GM12801 (cell line): ENCODE measurements around the gene KIRREL3.

Experiments
- CTCF ChIP-seq: IDR thresholded peaks from one replicate; pipeline ENCODE4 v1.5.1; 2011; ENCODE audit warnings: control low read depth; ENCODE audit not compliant: insufficient read length; ENCODE audit errors: extremely low read depth

The KIRREL3 gene

GRCh38 chr11:126460417-126461095 lies 540.0 kb downstream of the KIRREL3 start:
- TF ChIP-seq CTCF = no peak

GRCh38 chr11:126459691-126460281 lies 540.8 kb downstream of the KIRREL3 start:
- no peak for TF ChIP-seq CTCF

GRCh38 chr11:126457817-126458216 lies 542.8 kb downstream of the KIRREL3 start:
- no peak for TF ChIP-seq CTCF

GRCh38 chr11:126456783-126457542 lies 543.6 kb downstream of the KIRREL3 start:
- no peak for TF ChIP-seq CTCF

GRCh38 chr11:126456089-126456488 lies 544.5 kb downstream of the KIRREL3 start:
- TF ChIP-seq CTCF = no peak

GRCh38 chr11:126452241-126453101 lies 548.1 kb downstream of the KIRREL3 start:
- TF ChIP-seq CTCF = no peak
